Activated CD4-positive, alpha-beta memory T cell treated with anti-CD3 and anti-CD28 coated beads, Interleukin-2, amount 10 ng/mL, durations not matched to agents 7 days and 5 days (primary cell): ENCODE measurements around the gene SNX14. TPM values are rescaled to one million over a fixed set of nuclear protein-coding genes. Genes with fewer than 3 reads are reported as not detected.

ENCODE experiments used
- CTCF ChIA-PET: fragments of 350-600 bp; sonication (Branson Sonifier 250); formaldehyde crosslinking; loops from one replicate; lab custom pipeline; 2021; ENCODE audit warnings: antibody characterized with exemption, inconsistent platforms; lab: Charles Lee
- POLR2A ChIA-PET: fragments of 350-600 bp; sonication (Branson Sonifier 250); formaldehyde crosslinking; loops from one replicate; lab custom pipeline; 2021; ENCODE audit warnings: antibody characterized with exemption; lab: Charles Lee
- DNase-seq: peaks from one replicate; pipeline ENCODE4 v3.0.0-alpha.2; 2020
- H3K27ac Mint-ChIP-seq: one replicate; pipeline ENCODE4 v1.8.0; 2021; ENCODE audit warnings: mild to moderate bottlenecking, mixed read lengths
- H3K27me3 Mint-ChIP-seq: one replicate; pipeline ENCODE4 v1.8.0; 2021; ENCODE audit warnings: mixed read lengths
- H3K36me3 Mint-ChIP-seq: one replicate; pipeline ENCODE4 v1.8.0; 2021; ENCODE audit warnings: low read depth, mixed read lengths
- H3K4me1 Mint-ChIP-seq: one replicate; pipeline ENCODE4 v1.8.0; 2021; ENCODE audit warnings: mixed read lengths
- H3K4me3 Mint-ChIP-seq: one replicate; pipeline ENCODE4 v1.8.0; 2021; ENCODE audit warnings: mild to moderate bottlenecking, mixed read lengths
- H3K9me3 Mint-ChIP-seq: one replicate; pipeline ENCODE4 v1.8.0; 2021; ENCODE audit warnings: mixed read lengths
- total RNA-seq, 2 experiments: library from RNA; stranded (reverse); gene quantifications; one replicate each; pipeline ENCODE4 v1.2.3, GENCODE V29; 2021

The SNX14 gene
- total RNA-seq, 2 experiments from 2014 or later: 48.2 to 50.9 TPM

- peaks cover 56% of the 10 kb centered on the region for H3K4me1 Mint-ChIP-seq
- peaks cover 11% of the 10 kb centered on the region for H3K27me3 Mint-ChIP-seq
- H3K36me3 Mint-ChIP-seq: no peaks in the 10 kb centered on the region
- ChIA-PET POLR2A (interaction anchor here (1.2 kb wide), 1 partner anchor 15 kb away, joined by 6 read pairs; the partner anchor contains the start of gene NT5E), CTCF (interaction anchor here (1.7 to 6.2 kb wide), 2 partner anchors 15 to 17 kb away, joined by 4 to 35 read pairs; partner anchors contain the start of gene NT5E)
- H3K4me3 Mint-ChIP-seq: no peak overlapping the region
- DNase-seq: no peak
- H3K9me3 Mint-ChIP-seq: no peaks in the 10 kb centered on the region
- peak overlapping the region; percentile 21 for H3K27ac Mint-ChIP-seq
Measured at GRCh38 chr6:85464722-85465150, 128.9 kb downstream of the SNX14 start.

- ChIA-PET CTCF (interaction anchor here (0.7 to 6.2 kb wide), 3 partner anchors 14 to 616 kb away, joined by 3 to 35 read pairs (median 4); partner anchors contain the start of gene NT5E), POLR2A (interaction anchor here (1.0 to 1.2 kb wide), 2 partner anchors 12 to 14 kb away, joined by 3 to 6 read pairs; partner anchors contain the start of gene NT5E)
- no peak for DNase-seq
- Mint-ChIP-seq H3K4me3 (no peak overlapping the region), H3K4me1 (peaks cover 58% of the 10 kb centered on the region), H3K27ac (peak overlapping the region; percentile 21), H3K27me3 (peaks cover 11% of the 10 kb centered on the region), H3K36me3 (no peaks in the 10 kb centered on the region), H3K9me3 (no peaks in the 10 kb centered on the region)
Measured at GRCh38 chr6:85464260-85464644, 129.4 kb downstream of the SNX14 start.

- H3K4me3 Mint-ChIP-seq: no peak overlapping the region
- no peak for DNase-seq
- peak overlapping the region; percentile 21 for H3K27ac Mint-ChIP-seq
- ChIA-PET CTCF (interaction anchor here (0.7 to 6.2 kb wide), 3 partner anchors 14 to 616 kb away, joined by 3 to 35 read pairs (median 4); partner anchors contain the start of gene NT5E), POLR2A (interaction anchor here (1.0 kb wide), 1 partner anchor 12 kb away, joined by 3 read pairs; no protein-coding TSS in a partner anchor)
- H3K27me3 Mint-ChIP-seq: peaks cover 11% of the 10 kb centered on the region
- no peaks in the 10 kb centered on the region for H3K36me3 Mint-ChIP-seq
- peaks cover 61% of the 10 kb centered on the region for H3K4me1 Mint-ChIP-seq
- H3K9me3 Mint-ChIP-seq: no peaks in the 10 kb centered on the region
Measured at GRCh38 chr6:85463621-85464259, 129.9 kb downstream of the SNX14 start.

- Mint-ChIP-seq H3K4me3 (no peak overlapping the region), H3K27ac (no peak overlapping the region), H3K9me3 (no peaks in the 10 kb centered on the region), H3K36me3 (no peaks in the 10 kb centered on the region), H3K27me3 (peaks cover 14% of the 10 kb centered on the region), H3K4me1 (peaks cover 70% of the 10 kb centered on the region)
- ChIA-PET POLR2A (interaction anchor here (0.6 to 1.8 kb wide), 3 partner anchors 13 to 216 kb away, joined by 3 to 8 read pairs (median 7); partner anchors contain the start of gene NT5E), CTCF (interaction anchor here (1.3 to 6.2 kb wide), 2 partner anchors 11 to 19 kb away, joined by 3 to 35 read pairs; no protein-coding TSS in a partner anchor)
- DNase-seq: no peak
Measured at GRCh38 chr6:85462673-85463072, 131.0 kb downstream of the SNX14 start.

GRCh38 chr6:85461798-85462170, 131.9 kb downstream of the SNX14 start:
- ChIA-PET POLR2A (interaction anchor here (0.7 to 1.8 kb wide), 4 partner anchors 12 to 217 kb away, joined by 3 to 8 read pairs (median 6); partner anchors contain the start of genes NT5E and SYNCRIP), CTCF (interaction anchor here (0.5 to 6.2 kb wide), 2 partner anchors 20 to 131 kb away, joined by 4 to 35 read pairs; no protein-coding TSS in a partner anchor)
- peaks cover 73% of the 10 kb centered on the region for H3K4me1 Mint-ChIP-seq
- H3K36me3 Mint-ChIP-seq: no peaks in the 10 kb centered on the region
- H3K9me3 Mint-ChIP-seq: no peaks in the 10 kb centered on the region
- H3K27ac Mint-ChIP-seq: peak overlapping the region; percentile 81
- no peak overlapping the region for H3K4me3 Mint-ChIP-seq
- H3K27me3 Mint-ChIP-seq: peaks cover 17% of the 10 kb centered on the region
- no peak for DNase-seq

- H3K4me3 Mint-ChIP-seq: no peak overlapping the region
- ChIA-PET CTCF (interaction anchor here (0.5 to 6.2 kb wide), 2 partner anchors 21 to 130 kb away, joined by 4 to 35 read pairs; no protein-coding TSS in a partner anchor), POLR2A (interaction anchor here (0.7 to 1.8 kb wide), 4 partner anchors 12 to 217 kb away, joined by 3 to 8 read pairs (median 6); partner anchors contain the start of genes NT5E and SYNCRIP)
- H3K4me1 Mint-ChIP-seq: peaks cover 71% of the 10 kb centered on the region
- no peaks in the 10 kb centered on the region for H3K36me3 Mint-ChIP-seq
- no peaks in the 10 kb centered on the region for H3K9me3 Mint-ChIP-seq
- H3K27ac Mint-ChIP-seq: peak overlapping the region; percentile 81
- peaks cover 23% of the 10 kb centered on the region for H3K27me3 Mint-ChIP-seq
- DNase-seq: peak; percentile 68
Measured at GRCh38 chr6:85460921-85461797, 132.5 kb downstream of the SNX14 start.

GRCh38 chr6:85460154-85460920, 133.3 kb downstream of the SNX14 start:
- H3K27me3 Mint-ChIP-seq: peaks cover 30% of the 10 kb centered on the region
- peak overlapping the region; percentile 81 for H3K27ac Mint-ChIP-seq
- CTCF ChIA-PET: interaction anchor here (1.4 kb wide), 1 partner anchor 22 kb away, joined by 4 read pairs; no protein-coding TSS in a partner anchor
- no peak for DNase-seq
- H3K9me3 Mint-ChIP-seq: no peaks in the 10 kb centered on the region
- H3K36me3 Mint-ChIP-seq: no peaks in the 10 kb centered on the region
- peaks cover 63% of the 10 kb centered on the region for H3K4me1 Mint-ChIP-seq
- no peak overlapping the region for H3K4me3 Mint-ChIP-seq
- POLR2A ChIA-PET: no interaction called here

GRCh38 chr6:85459224-85459901, 134.3 kb downstream of the SNX14 start:
- ChIA-PET CTCF (interaction anchor here (1.4 to 1.9 kb wide), 2 partner anchors 10 to 23 kb away, joined by 4 read pairs; partner anchors contain the start of gene NT5E), POLR2A (no interaction called here)
- H3K36me3 Mint-ChIP-seq: no peaks in the 10 kb centered on the region
- no peak overlapping the region for H3K27ac Mint-ChIP-seq
- no peaks in the 10 kb centered on the region for H3K9me3 Mint-ChIP-seq
- H3K4me3 Mint-ChIP-seq: no peak overlapping the region
- H3K27me3 Mint-ChIP-seq: peaks cover 33% of the 10 kb centered on the region
- peaks cover 53% of the 10 kb centered on the region for H3K4me1 Mint-ChIP-seq
- no peak for DNase-seq

GRCh38 chr6:85458782-85459181, 134.9 kb downstream of the SNX14 start:
- CTCF ChIA-PET: interaction anchor here (1.4 to 1.9 kb wide), 2 partner anchors 9 to 24 kb away, joined by 4 read pairs; partner anchors contain the start of gene NT5E
- Mint-ChIP-seq H3K27me3 (peaks cover 38% of the 10 kb centered on the region), H3K27ac (no peak overlapping the region), H3K4me1 (peaks cover 49% of the 10 kb centered on the region), H3K36me3 (no peaks in the 10 kb centered on the region), H3K9me3 (no peaks in the 10 kb centered on the region), H3K4me3 (no peak overlapping the region)
- DNase-seq: no peak
- POLR2A ChIA-PET: interaction anchor here (1.7 kb wide), 1 partner anchor 220 kb away, joined by 4 read pairs; no protein-coding TSS in a partner anchor

GRCh38 chr6:85458184-85458583, 135.5 kb downstream of the SNX14 start:
- ChIA-PET CTCF (interaction anchor here (1.4 to 1.9 kb wide), 2 partner anchors 9 to 25 kb away, joined by 4 read pairs; partner anchors contain the start of gene NT5E), POLR2A (interaction anchor here (0.7 to 1.7 kb wide), 2 partner anchors 143 to 220 kb away, joined by 3 to 4 read pairs; no protein-coding TSS in a partner anchor)
- peaks cover 37% of the 10 kb centered on the region for H3K27me3 Mint-ChIP-seq
- DNase-seq: no peak
- no peak overlapping the region for H3K27ac Mint-ChIP-seq
- peaks cover 49% of the 10 kb centered on the region for H3K4me1 Mint-ChIP-seq
- no peaks in the 10 kb centered on the region for H3K36me3 Mint-ChIP-seq
- no peaks in the 10 kb centered on the region for H3K9me3 Mint-ChIP-seq
- H3K4me3 Mint-ChIP-seq: no peak overlapping the region

- Mint-ChIP-seq H3K36me3 (no peaks in the 10 kb centered on the region), H3K4me3 (no peak overlapping the region), H3K27ac (no peak overlapping the region), H3K4me1 (peaks cover 39% of the 10 kb centered on the region), H3K27me3 (peaks cover 39% of the 10 kb centered on the region), H3K9me3 (no peaks in the 10 kb centered on the region)
- ChIA-PET CTCF (no interaction called here), POLR2A (no interaction called here)
- DNase-seq: no peak
Measured at GRCh38 chr6:85456782-85457181, 136.9 kb downstream of the SNX14 start.
